GM23338 (cell line): ENCODE data around the gene EVI5.

Experiments
- EZH2 ChIP-seq: fragments of 200-600 bp; sonication (generic); IDR thresholded peaks from one replicate; pipeline ENCODE4 v1.8.0; 2017; ENCODE audit warnings: antibody characterized with exemption, mild to moderate bottlenecking, low read depth; ENCODE audit not compliant: unreplicated experiment
- ZNF331 ChIP-seq: fragments of 250-450 bp; sonication (Bioruptor Pico); IDR thresholded peaks from 2 replicates; pipeline ENCODE4 v1.5.0; 2020; ENCODE audit warnings: low read depth, mild to moderate bottlenecking, moderate library complexity
- TF ChIP-seq, protein P1 (sequence below): IDR thresholded peaks from one replicate; pipeline ENCODE4 v1.6.1; 2018; ENCODE audit warnings: antibody characterized with exemption; ENCODE audit not compliant: unreplicated experiment
- TF ChIP-seq, protein P2 (sequence below), 2 experiments: fragments of 200-600 bp in 1 of 2; sonication (generic) in 1 of 2; conservative IDR thresholded peaks; 2 replicates each; pipeline versions ENCODE4 v1.5.1 to v1.6.1; 2016 to 2017; ENCODE audit warnings: antibody characterized with exemption in 2 of 2, low read depth in 2 of 2, mild to moderate bottlenecking in 2 of 2, moderate library complexity in 1 of 2

GRCh38 chr1:92822879-92823278, 38.0 kb upstream of the EVI5 start:
- TF ChIP-seq, protein P1, sequence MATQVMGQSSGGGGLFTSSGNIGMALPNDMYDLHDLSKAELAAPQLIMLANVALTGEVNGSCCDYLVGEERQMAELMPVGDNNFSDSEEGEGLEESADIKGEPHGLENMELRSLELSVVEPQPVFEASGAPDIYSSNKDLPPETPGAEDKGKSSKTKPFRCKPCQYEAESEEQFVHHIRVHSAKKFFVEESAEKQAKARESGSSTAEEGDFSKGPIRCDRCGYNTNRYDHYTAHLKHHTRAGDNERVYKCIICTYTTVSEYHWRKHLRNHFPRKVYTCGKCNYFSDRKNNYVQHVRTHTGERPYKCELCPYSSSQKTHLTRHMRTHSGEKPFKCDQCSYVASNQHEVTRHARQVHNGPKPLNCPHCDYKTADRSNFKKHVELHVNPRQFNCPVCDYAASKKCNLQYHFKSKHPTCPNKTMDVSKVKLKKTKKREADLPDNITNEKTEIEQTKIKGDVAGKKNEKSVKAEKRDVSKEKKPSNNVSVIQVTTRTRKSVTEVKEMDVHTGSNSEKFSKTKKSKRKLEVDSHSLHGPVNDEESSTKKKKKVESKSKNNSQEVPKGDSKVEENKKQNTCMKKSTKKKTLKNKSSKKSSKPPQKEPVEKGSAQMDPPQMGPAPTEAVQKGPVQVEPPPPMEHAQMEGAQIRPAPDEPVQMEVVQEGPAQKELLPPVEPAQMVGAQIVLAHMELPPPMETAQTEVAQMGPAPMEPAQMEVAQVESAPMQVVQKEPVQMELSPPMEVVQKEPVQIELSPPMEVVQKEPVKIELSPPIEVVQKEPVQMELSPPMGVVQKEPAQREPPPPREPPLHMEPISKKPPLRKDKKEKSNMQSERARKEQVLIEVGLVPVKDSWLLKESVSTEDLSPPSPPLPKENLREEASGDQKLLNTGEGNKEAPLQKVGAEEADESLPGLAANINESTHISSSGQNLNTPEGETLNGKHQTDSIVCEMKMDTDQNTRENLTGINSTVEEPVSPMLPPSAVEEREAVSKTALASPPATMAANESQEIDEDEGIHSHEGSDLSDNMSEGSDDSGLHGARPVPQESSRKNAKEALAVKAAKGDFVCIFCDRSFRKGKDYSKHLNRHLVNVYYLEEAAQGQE = no peak
- TF ChIP-seq, protein P2, sequence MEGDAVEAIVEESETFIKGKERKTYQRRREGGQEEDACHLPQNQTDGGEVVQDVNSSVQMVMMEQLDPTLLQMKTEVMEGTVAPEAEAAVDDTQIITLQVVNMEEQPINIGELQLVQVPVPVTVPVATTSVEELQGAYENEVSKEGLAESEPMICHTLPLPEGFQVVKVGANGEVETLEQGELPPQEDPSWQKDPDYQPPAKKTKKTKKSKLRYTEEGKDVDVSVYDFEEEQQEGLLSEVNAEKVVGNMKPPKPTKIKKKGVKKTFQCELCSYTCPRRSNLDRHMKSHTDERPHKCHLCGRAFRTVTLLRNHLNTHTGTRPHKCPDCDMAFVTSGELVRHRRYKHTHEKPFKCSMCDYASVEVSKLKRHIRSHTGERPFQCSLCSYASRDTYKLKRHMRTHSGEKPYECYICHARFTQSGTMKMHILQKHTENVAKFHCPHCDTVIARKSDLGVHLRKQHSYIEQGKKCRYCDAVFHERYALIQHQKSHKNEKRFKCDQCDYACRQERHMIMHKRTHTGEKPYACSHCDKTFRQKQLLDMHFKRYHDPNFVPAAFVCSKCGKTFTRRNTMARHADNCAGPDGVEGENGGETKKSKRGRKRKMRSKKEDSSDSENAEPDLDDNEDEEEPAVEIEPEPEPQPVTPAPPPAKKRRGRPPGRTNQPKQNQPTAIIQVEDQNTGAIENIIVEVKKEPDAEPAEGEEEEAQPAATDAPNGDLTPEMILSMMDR (conservative IDR thresholded peaks at IDR 0.05; ENCODE audit: low read depth in 2 of 2) = no peak
- TF ChIP-seq EZH2 (no peak), ZNF331 (no peak)
